ENCODE data around the gene DDX25. TPM values are rescaled to one million over a fixed set of nuclear protein-coding genes. Genes with fewer than 3 reads are reported as not detected.

The DDX25 gene
- total and polyA plus RNA-seq, 2 of the 8 experiments (the other 6 are each of a cell fraction or from before 2014, with no cell fraction given): 17.6 to 17.9 TPM

DNA sequence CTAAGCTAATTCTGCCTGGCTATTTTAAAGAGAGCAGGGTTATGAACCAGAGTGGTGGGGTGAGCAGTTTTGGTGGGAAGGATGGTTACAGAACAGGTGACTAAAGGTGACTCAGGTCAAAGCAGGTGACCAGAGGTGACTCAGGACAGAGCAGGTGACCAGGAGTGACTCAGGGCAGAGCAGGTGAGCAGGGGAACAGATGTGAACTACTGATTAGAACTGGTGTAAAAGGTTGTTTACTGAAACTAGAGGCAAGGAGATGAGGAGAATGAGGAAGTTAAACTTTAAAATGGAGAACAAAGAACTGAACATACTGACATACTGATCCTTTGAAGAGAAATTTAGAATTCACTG, 32.2 kb upstream of the DDX25 start:
- H3K27ac ChIP-seq (ENCODE audit: low read depth, low read length): no peak overlapping the region
- DNase-seq (ENCODE audit: low read depth in 1 of 2, low spot score in 2 of 2) (no peak), FAIRE-seq (no peak)
- H2BK120ac ChIP-seq (replicated peaks; ENCODE audit: low read depth, low read length): no peak overlapping the region
- no peaks in the 10 kb centered on the region for H3K79me2 ChIP-seq (ENCODE audit: control insufficient read depth in 1 of 2, insufficient read depth in 2 of 2, low read length in 2 of 2)
- no peaks in the 10 kb centered on the region for H3K27me3 ChIP-seq (replicated peaks in 1 of 4; ENCODE audit: control insufficient read depth in 3 of 4, extremely low read depth in 1 of 4, insufficient read depth in 3 of 4, low read length in 3 of 4)
- H2BK15ac ChIP-seq (ENCODE audit: low read length): no peak overlapping the region
- no peak overlapping the region for H2BK20ac ChIP-seq (ENCODE audit: low read length)
- H3K56ac ChIP-seq (replicated peaks; ENCODE audit: insufficient read length, low read depth, low read length): no peak overlapping the region
- no peak overlapping the region for H3K4ac ChIP-seq (replicated peaks; ENCODE audit: insufficient read length, low read depth, low read length)
- ChIA-PET POLR2A (ENCODE audit: partially characterized antibody) (no interaction called here), CTCF (ENCODE audit: partially characterized antibody) (interaction anchor here (0.8 to 1.5 kb wide), 5 partner anchors 24 to 1109 kb away, joined by 3 read pairs; no protein-coding TSS in a partner anchor)
- H4K5ac ChIP-seq (ENCODE audit: insufficient read length, low read depth, low read length): no peak overlapping the region
- H4K20me1 ChIP-seq (replicated peaks in 1 of 2; ENCODE audit: control insufficient read depth in 1 of 2, insufficient read depth in 2 of 2, low read length in 2 of 2): no peaks in the 10 kb centered on the region
- H3K79me1 ChIP-seq (ENCODE audit: low read depth, low read length): no peaks in the 10 kb centered on the region
- H3K18ac ChIP-seq (ENCODE audit: extremely low read depth, low read length): no peak overlapping the region
- H3K23ac ChIP-seq (ENCODE audit: insufficient read length): no peak overlapping the region
- no peak overlapping the region for H4K91ac ChIP-seq (replicated peaks; ENCODE audit: insufficient read length, low read length)
- no peak overlapping the region for H2AK5ac ChIP-seq (ENCODE audit: low read depth, low read length)
- H3K14ac ChIP-seq (ENCODE audit: insufficient read length): no peak overlapping the region
- no peaks in the 10 kb centered on the region; a peak in 1 of 7 replicates for H3K4me1 ChIP-seq (replicated peaks in 1 of 4; ENCODE audit: control insufficient read depth in 3 of 4, insufficient read depth in 4 of 4, low read length in 3 of 4)
- peaks cover 0 to under 1% of the 10 kb centered on the region in 2 experiments; a peak in 1 of 4 replicates for H3K9me3 ChIP-seq (ENCODE audit: insufficient read depth in 2 of 2, low read depth in 1 of 2, low read length in 1 of 2)
- H4K8ac ChIP-seq (ENCODE audit: extremely low read depth, insufficient read depth, low read length): no peak overlapping the region
- H3K9ac ChIP-seq (replicated peaks in 1 of 4; ENCODE audit: extremely low read depth in 1 of 4, low read depth in 3 of 4, low read length in 3 of 4): no peak overlapping the region
- no peak overlapping the region for H2BK12ac ChIP-seq (ENCODE audit: low read depth, low read length)
- H3K4me2 ChIP-seq (ENCODE audit: insufficient read depth in 1 of 2, low read depth in 2 of 2, low read length in 2 of 2): no peak overlapping the region
- H3K23me2 ChIP-seq (ENCODE audit: low read depth, low read length): 0 out of 2 replicates have a peak, but pooled peaks cover 2% of the 10 kb centered on the region
- no peak overlapping the region for H2BK5ac ChIP-seq (ENCODE audit: low read depth, low read length)
- no peak overlapping the region for H2AFZ ChIP-seq (ENCODE audit: low read length)
- no peaks in the 10 kb centered on the region for H3K36me3 ChIP-seq (ENCODE audit: control insufficient read depth in 2 of 4, insufficient read depth in 4 of 4, low read length in 3 of 4)
- no peak overlapping the region for H3K4me3 ChIP-seq (ENCODE audit: extremely low read depth in 1 of 4, insufficient read depth in 2 of 4, low read depth in 3 of 4, low read length in 4 of 4)
- no peak for TF ChIP-seq KDM4A (IDR thresholded peaks at IDR 0.05; ENCODE audit: low read depth, low read length, severe bottlenecking)
- no peak for TF ChIP-seq HDAC6 (IDR thresholded peaks at IDR 0.05; ENCODE audit: low read depth, low read length)
- TF ChIP-seq SRF (IDR thresholded peaks at IDR 0.05; ENCODE audit: low read depth, low read length): no peak
- TF ChIP-seq SIX5 (IDR thresholded peaks at IDR 0.05; ENCODE audit: low read depth, low read length): no peak
- TF ChIP-seq, protein P1, sequence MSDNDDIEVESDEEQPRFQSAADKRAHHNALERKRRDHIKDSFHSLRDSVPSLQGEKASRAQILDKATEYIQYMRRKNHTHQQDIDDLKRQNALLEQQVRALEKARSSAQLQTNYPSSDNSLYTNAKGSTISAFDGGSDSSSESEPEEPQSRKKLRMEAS (IDR thresholded peaks at IDR 0.05): no peak
- TF ChIP-seq RXRA (IDR thresholded peaks at IDR 0.05; ENCODE audit: insufficient read depth, low read depth, low read length): no peak
